Activated naive CD4-positive, alpha-beta T cell (primary cell): ENCODE results near the gene LCNL1.

Source experiments
- DNase-seq, 4 experiments: peaks; one replicate each; lab custom pipeline; 2025; lab: John Stamatoyannopoulos, UW

Gene LCNL1

GRCh38 chr9:137012694-137013570 lies 30.1 kb downstream of the LCNL1 start:
- DNase-seq, result no peak

GRCh38 chr9:137013571-137013940 lies 30.8 kb downstream of the LCNL1 start:
- DNase-seq, result no peak

GRCh38 chr9:137014166-137014565 lies 31.4 kb downstream of the LCNL1 start:
- DNase-seq, result no peak

- no peak for DNase-seq
Measured at GRCh38 chr9:137014776-137015539, 32.2 kb downstream of the LCNL1 start.

DNA sequence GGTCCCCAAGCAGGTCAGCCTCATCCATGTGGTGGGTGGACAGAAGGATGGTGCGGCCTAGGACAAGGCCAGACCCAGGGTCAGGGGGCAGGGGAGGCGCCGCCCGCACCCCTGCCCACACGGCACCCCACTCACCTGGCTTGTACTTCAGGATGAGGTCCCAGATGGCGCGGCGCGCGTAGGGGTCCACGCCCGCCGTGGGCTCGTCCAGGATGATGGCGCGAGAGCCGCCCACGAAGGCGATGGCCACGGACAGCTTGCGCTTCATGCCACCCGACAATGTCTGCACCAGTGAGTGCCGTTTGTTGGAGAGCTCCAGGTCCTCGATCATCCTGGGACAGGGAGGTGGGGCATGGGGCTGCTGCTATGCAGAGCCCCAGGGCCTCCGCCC lies 32.7 kb downstream of the LCNL1 start:
- no peak for DNase-seq

- no peak for DNase-seq
Measured at GRCh38 chr9:137015976-137016375, 33.2 kb downstream of the LCNL1 start.

DNA sequence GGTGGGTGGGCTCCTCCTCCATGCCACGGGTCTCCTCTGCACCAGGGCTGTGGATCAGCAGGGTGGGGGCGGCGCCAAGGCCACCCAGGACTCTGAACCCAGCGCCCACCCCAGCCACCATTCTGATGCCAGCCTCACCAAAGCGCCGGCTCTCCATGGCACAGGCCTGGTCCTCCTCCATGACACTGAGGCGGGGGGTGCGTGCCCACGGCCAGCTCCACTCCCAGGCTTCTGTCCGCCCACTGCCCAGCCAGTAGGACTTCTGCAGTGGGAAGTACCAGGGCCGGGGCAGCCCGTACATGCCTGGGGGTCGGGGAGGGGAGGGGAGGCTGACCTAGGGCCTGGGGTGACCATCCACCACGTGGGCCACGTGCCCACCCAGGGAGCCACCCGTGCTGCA lies 33.6 kb downstream of the LCNL1 start:
- no peak for DNase-seq

DNA sequence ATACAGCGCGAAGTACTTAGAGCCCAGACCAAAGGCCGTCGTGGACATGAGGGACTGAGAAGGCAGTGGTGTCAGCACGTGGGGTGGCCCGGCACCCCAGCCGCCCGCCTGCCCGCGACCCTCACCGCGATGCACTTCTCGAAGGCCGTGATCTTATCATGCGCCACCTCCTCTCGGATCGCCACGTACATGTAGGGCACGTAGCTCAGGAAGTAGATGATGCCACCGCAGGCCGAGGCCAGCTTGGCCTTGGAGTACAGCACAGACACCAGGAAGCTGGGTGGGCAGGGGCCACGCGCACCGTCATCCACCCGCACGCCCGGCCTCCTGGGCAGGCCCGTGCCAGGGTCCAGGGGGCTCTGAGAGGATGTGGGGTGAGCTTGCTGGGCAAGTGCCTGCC lies 34.3 kb downstream of the LCNL1 start:
- DNase-seq, result no peak

GRCh38 chr9:137017791-137018497 lies 35.2 kb downstream of the LCNL1 start:
- no peak for DNase-seq

DNA sequence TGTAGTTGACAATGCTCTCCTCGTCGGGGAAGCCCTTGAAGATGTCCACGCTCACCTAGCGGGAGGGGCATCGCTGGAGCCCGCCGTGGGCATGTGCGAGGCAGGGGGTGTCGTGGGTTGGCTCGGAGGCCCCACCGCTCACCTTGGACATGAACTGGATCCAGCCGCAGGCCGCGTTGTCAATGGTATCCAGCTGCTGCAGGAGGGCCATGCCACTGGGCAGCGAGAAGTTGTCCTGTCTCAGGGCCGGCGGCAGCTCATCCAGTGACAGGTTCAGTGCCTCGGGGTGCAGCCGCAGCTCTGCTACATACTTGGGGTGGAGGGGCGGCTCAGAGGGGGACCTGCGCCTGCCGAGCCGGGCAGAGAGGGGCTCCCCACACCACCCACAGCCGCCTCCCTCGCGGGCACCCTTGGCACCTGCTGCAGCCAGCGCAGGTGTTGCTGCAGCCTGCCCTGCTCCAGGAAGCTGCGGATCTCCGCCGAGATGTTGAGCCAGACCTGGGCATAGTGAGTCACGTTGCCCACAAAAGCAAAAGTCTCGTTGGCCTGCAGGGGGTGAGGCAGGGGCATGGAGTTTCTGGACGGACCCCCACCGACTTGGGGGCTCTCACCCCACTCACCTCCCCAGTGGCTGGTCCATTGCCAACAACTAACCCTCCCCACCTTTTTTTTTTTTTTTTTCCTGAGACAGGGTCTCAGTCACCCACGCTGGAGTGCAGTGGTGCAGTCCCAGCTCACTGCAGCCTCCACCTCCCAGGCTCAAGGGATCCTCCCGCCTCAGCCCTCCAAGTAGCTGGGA lies 36.2 kb downstream of the LCNL1 start:
- no peak for DNase-seq

- no peak for DNase-seq
Measured at GRCh38 chr9:137019891-137020683, 37.3 kb downstream of the LCNL1 start.

- no peak for DNase-seq
Measured at GRCh38 chr9:137020771-137021567, 38.2 kb downstream of the LCNL1 start.

- DNase-seq, result no peak
Measured at GRCh38 chr9:137021568-137021978, 38.8 kb downstream of the LCNL1 start.

DNA sequence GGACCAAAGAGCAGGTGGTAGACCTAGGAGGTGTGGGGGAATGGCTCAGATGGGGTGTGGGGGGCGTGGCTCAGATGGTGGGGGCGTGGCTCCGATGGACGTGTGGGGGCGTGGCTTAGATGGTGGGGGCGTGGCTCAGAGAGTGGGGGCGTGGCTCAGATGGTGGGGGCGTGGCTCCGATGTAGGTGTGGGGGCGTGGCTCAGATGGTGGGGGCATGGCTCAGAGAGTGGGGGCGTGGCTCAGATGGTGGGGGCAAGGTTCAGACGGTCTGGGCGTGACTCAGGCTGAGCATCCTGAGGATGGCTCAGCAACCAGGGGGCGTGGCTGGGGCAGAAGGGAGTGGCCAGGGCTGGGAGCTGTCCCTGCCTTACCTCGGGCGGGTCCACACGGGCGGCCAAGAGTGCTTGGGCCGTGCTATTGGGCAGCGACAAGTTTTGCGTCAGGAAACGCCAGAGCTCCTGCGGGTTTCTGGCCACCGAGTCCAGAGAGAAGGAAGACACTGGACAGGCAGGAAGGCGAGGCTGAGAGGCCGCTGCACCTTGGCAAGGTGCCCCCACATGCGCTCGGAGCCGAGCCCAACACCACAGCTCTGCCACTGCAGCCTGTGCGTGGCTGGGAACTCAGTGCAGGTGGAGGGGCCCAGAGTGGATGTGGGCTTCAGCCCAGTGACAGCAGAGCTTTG lies 39.3 kb downstream of the LCNL1 start:
- peak in 3 of 4 experiments; percentile 33 to 61 (median 55) for DNase-seq

DNA sequence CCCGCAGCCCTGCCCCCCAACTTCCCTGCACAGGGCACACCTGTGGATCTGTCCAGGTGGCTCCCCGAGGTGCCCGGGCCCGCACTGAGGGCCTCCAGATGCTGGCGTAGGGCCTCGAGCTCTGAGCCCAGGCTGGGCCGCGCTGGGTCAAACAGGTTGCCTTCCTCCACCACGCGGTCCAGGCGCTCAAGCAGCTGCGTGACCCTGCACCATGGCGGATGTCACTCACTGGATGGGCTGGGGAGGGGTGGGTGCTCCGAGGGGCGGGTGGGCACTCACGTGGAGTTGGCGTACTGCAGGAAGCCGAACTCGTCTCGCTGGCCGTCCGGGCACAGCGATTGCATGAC lies 39.8 kb downstream of the LCNL1 start:
- DNase-seq, result no peak

GRCh38 chr9:137023157-137023556 lies 40.4 kb downstream of the LCNL1 start:
- no peak for DNase-seq

- no peak for DNase-seq
Measured at GRCh38 chr9:137023583-137023991, 40.8 kb downstream of the LCNL1 start.

- no peak for DNase-seq
Measured at GRCh38 chr9:137025517-137025966, 42.7 kb downstream of the LCNL1 start.

DNA sequence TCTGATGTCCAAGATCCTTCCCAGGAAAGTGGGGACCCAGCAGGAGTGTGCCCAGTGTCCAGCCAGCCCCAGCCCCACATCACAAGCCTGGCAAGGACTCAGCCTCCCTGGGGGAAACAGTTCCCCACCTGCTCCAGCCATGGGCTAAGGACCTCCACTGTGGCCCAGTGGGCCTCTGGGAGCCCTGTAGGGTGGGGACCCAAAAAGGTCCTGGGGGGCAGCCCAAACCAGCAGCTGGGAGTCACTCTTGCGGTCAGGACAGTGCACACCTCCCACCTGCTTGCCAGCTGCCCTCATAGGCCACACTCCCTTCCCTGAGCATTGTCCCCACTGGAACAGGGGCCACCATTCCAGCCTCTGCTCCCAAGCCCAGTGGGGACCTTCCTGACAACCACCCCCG lies 43.6 kb downstream of the LCNL1 start:
- no peak for DNase-seq

- no peak for DNase-seq
Measured at GRCh38 chr9:137026828-137027227, 44.0 kb downstream of the LCNL1 start.
